Activated B cell treated with CpG ODN at 0.5 μM for 24 hours (primary cell): ENCODE results near the gene SPAG16. TPM values are rescaled to one million over a fixed set of nuclear protein-coding genes. Genes with fewer than 3 reads are reported as not detected.
A peak's percentile ranks its signal among the peaks of the same experiment; 100 is the strongest.
"Not testable (repeated sequence)": the region's sequence is repeated elsewhere in the genome, so short reads cannot be mapped to it uniquely, and the experiment has no call there.

Source experiments
- ATAC-seq: fragments of 200-7000 bp; cut with Tn5 transposase; one replicate; pipeline ENCODE4 v1.10.0; 2021; ENCODE audit warnings: low read depth, mild to moderate bottlenecking, moderate library complexity
- CTCF ChIA-PET: fragments of 350-600 bp; sonication (Branson Sonifier 250); formaldehyde crosslinking; loops from one replicate; lab custom pipeline; 2021; ENCODE audit warnings: antibody characterized with exemption; lab: Charles Lee
- POLR2A ChIA-PET: fragments of 350-600 bp; sonication (Branson Sonifier 250); formaldehyde crosslinking; loops from one replicate; lab custom pipeline; 2021; ENCODE audit warnings: antibody characterized with exemption; lab: Charles Lee
- DNase-seq: peaks from one replicate; pipeline ENCODE4 v3.0.0; 2022
- H3K27ac Mint-ChIP-seq: one replicate; pipeline ENCODE4 v1.8.0; 2020; ENCODE audit warnings: mixed read lengths
- H3K27me3 Mint-ChIP-seq: one replicate; pipeline ENCODE4 v1.8.0; 2021; ENCODE audit warnings: mixed read lengths
- H3K36me3 Mint-ChIP-seq: one replicate; pipeline ENCODE4 v1.8.0; 2021; ENCODE audit warnings: low read depth, mixed read lengths
- H3K4me1 Mint-ChIP-seq: one replicate; pipeline ENCODE4 v1.8.0; 2021; ENCODE audit warnings: mixed read lengths
- H3K4me3 Mint-ChIP-seq: one replicate; pipeline ENCODE4 v1.8.0; 2020; ENCODE audit warnings: mild to moderate bottlenecking, mixed read lengths
- H3K9me3 Mint-ChIP-seq: one replicate; pipeline ENCODE4 v1.8.0; 2020; ENCODE audit warnings: mixed read lengths
- CTCF ChIP-seq: fragments of 200-600 bp; IDR thresholded peaks from one replicate; pipeline ENCODE4 v1.8.0; 2022; ENCODE audit warnings: antibody characterized with exemption, mild to moderate bottlenecking
- intact Hi-C: fragments of 100-400 bp; cut with micrococcal nuclease; formaldehyde crosslinking; loops from one replicate; pipeline ENCODE4 v1.15.1; 2024
- total RNA-seq: library from RNA; stranded (reverse); gene quantifications from 2 replicates; pipeline ENCODE4 v1.2.3, GENCODE V29; 2022

SPAG16 gene
- total RNA-seq, 1 donor from 2014 or later = 11.2 TPM

GRCh38 chr2:213678437-213679218 is 394.4 kb downstream of the SPAG16 start:
- POLR2A ChIA-PET = no interaction called here
- no peak overlapping the region for H3K27ac Mint-ChIP-seq
- TF ChIP-seq CTCF = no peak
- CTCF ChIA-PET = no interaction called here
- no peaks in the 10 kb centered on the region for H3K27me3 Mint-ChIP-seq
- no peaks in the 10 kb centered on the region for H3K36me3 Mint-ChIP-seq
- DNase-seq = no peak
- peak overlapping the region; percentile 30 for H3K4me3 Mint-ChIP-seq
- intact Hi-C loops = no loop called here
- H3K9me3 Mint-ChIP-seq = no peaks in the 10 kb centered on the region
- ATAC-seq = no peak
- H3K4me1 Mint-ChIP-seq = peaks cover 9% of the 10 kb centered on the region

DNA sequence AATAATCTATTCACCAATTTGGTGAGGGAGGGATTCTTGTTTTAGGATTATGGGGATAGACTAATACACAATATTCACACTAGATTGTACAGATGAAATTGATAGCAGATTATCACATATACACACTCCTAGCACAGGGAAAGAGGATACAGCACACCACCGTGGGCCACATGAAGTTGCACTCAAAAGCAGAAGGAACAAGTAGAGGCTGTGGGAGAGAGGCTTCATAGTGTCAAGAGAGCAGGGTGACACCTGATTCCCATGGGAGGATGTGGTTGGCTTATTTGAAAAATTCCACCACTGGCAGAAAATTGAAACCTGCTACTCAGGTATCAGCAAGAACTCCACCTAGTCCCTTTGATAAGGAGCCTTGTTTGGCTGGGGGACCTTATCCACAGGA is 395.6 kb downstream of the SPAG16 start:
- no peak for TF ChIP-seq CTCF

GRCh38 chr2:213682276-213682675 is 398.0 kb downstream of the SPAG16 start:
- CTCF ChIA-PET = no interaction called here
- DNase-seq = no peak
- Mint-ChIP-seq H3K9me3 (no peaks in the 10 kb centered on the region), H3K4me3 (no peak overlapping the region), H3K36me3 (no peaks in the 10 kb centered on the region), H3K27me3 (no peaks in the 10 kb centered on the region), H3K4me1 (peaks cover 9% of the 10 kb centered on the region), H3K27ac (no peak overlapping the region)
- intact Hi-C loops = no loop called here
- no peak for ATAC-seq
- TF ChIP-seq CTCF = no peak
- POLR2A ChIA-PET = no interaction called here

More for the DNA sequence above, 395.6 kb downstream of the SPAG16 start:
- ChIA-PET CTCF (no interaction called here), POLR2A (no interaction called here)
- Mint-ChIP-seq H3K27ac (no peak overlapping the region), H3K4me1 (peaks cover 9% of the 10 kb centered on the region), H3K9me3 (no peaks in the 10 kb centered on the region), H3K27me3 (no peaks in the 10 kb centered on the region), H3K36me3 (no peaks in the 10 kb centered on the region), H3K4me3 (no peak overlapping the region)
- no peak for ATAC-seq
- DNase-seq = no peak
- intact Hi-C loops = no loop called here

DNA sequence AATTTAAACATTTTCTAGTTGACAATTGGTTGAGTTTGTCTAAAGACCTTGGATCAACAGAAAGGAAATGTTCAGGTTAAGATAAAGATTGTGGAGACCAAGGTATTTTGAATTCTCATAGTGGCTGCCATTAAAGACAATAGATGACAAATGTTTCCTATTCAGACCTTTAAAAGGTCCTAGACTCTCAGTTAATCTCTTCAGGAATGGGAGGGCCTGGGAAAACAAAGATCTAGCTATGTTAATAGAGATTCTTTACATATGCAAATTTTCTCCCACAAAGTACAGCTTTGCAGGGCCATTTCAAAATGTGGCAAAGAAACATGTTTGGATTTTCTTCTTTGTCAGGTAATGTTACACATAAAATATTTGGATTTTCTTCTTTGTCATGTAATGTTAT is 403.9 kb downstream of the SPAG16 start:
- no peaks in the 10 kb centered on the region for H3K27me3 Mint-ChIP-seq
- H3K4me3 Mint-ChIP-seq = no peak overlapping the region
- intact Hi-C loops = no loop called here
- no peak for ATAC-seq
- H3K27ac Mint-ChIP-seq = no peak overlapping the region
- CTCF ChIA-PET = no interaction called here
- no peak for TF ChIP-seq CTCF
- H3K9me3 Mint-ChIP-seq = no peaks in the 10 kb centered on the region
- POLR2A ChIA-PET = no interaction called here
- DNase-seq = no peak
- no peaks in the 10 kb centered on the region for H3K4me1 Mint-ChIP-seq
- no peaks in the 10 kb centered on the region for H3K36me3 Mint-ChIP-seq

- H3K27me3 Mint-ChIP-seq, H3K4me3 Mint-ChIP-seq, DNase-seq, H3K27ac Mint-ChIP-seq, H3K4me1 Mint-ChIP-seq, H3K9me3 Mint-ChIP-seq, CTCF ChIA-PET, intact Hi-C loops, H3K36me3 Mint-ChIP-seq, ATAC-seq, POLR2A ChIA-PET: not testable (repeated sequence)
Measured at GRCh38 chr2:213688825-213689224, 404.6 kb downstream of the SPAG16 start.

DNA sequence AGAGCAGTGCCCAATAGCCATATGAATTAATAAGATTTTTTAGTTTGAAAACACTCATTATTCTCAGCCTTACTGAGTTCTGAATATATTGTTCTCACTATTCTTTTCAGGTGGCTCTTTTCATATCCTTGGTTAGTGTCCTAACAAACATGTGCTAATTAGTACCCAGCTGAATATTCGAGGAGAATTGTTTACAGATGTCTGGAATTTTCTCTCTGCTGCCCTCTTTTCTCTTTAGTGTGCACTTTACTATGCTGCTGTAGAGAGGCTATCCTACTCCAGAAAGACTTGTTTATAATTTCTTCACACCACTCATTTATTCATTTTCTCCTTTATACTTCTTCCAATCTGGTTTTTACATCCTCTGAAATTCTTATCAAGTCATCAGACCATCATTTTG is 405.3 kb downstream of the SPAG16 start:
- no peaks in the 10 kb centered on the region for H3K27me3 Mint-ChIP-seq
- ChIA-PET CTCF (no interaction called here), POLR2A (no interaction called here)
- H3K27ac Mint-ChIP-seq = no peak overlapping the region
- ATAC-seq (no peak), DNase-seq (no peak)
- intact Hi-C loops = no loop called here
- H3K4me3 Mint-ChIP-seq = no peak overlapping the region
- no peak for TF ChIP-seq CTCF
- no peaks in the 10 kb centered on the region for H3K9me3 Mint-ChIP-seq
- no peaks in the 10 kb centered on the region for H3K4me1 Mint-ChIP-seq
- H3K36me3 Mint-ChIP-seq = no peaks in the 10 kb centered on the region
